Erythroblast (primary cell): Measurements from ENCODE around the gene RALGPS1.

Experiments used
- GATA1 ChIP-seq: IDR thresholded peaks from 2 replicates; pipeline ENCODE4 v1.6.1; 2011; ENCODE audit warnings: low read depth, mild to moderate bottlenecking, control low read depth, low read length, moderate library complexity
- POLR2A ChIP-seq: IDR thresholded peaks from 2 replicates; pipeline ENCODE4 v1.6.1; 2011; ENCODE audit warnings: mild to moderate bottlenecking, low read length

- TF ChIP-seq POLR2A = no peak
- TF ChIP-seq GATA1 = no peak
Measured at GRCh38 chr9:127122176-127123063, 207.8 kb downstream of the RALGPS1 start, which contains the start of gene ANGPTL2.
